HepG2 (cell line): ENCODE results near the gene CASP5. TPM values are rescaled to one million over a fixed set of nuclear protein-coding genes. Genes with fewer than 3 reads are reported as not detected.
A peak's percentile ranks its signal among the peaks of the same experiment; 100 is the strongest.

Experiments
- FOXP1 ChIP-seq, 2 experiments: fragments of 450-650 bp in 1 of 2; IDR thresholded peaks; 2 replicates each; pipeline ENCODE4 v1.6.1; 2017 to 2018; ENCODE audit warnings: antibody characterized with exemption in 1 of 2
- HMG20A ChIP-seq: IDR thresholded peaks from 2 replicates; pipeline ENCODE4 v1.6.1; 2016; ENCODE audit warnings: borderline replicate concordance
- HNF1A ChIP-seq, 2 experiments: sonication (generic) in 1 of 2; formaldehyde crosslinking in 1 of 2; IDR thresholded peaks; 2 replicates each; pipeline versions ENCODE4 v1.4.0 to v1.6.1; 2016 to 2020; ENCODE audit warnings: borderline replicate concordance in 1 of 2, low read depth in 1 of 2, mild to moderate bottlenecking in 1 of 2, missing genetic modification reagents in 1 of 2
- MAFF ChIP-seq: IDR thresholded peaks from 2 replicates; pipeline ENCODE4 v1.6.1; 2011; ENCODE audit warnings: low read depth, low read length, improper control_type of control experiment
- MAZ ChIP-seq, 2 experiments: sonication (generic) in 1 of 2; formaldehyde crosslinking in 1 of 2; IDR thresholded peaks; 2 replicates each; pipeline versions ENCODE4 v1.5.0 to v1.6.1; 2012 to 2020; ENCODE audit warnings: low read depth in 2 of 2, mild to moderate bottlenecking in 2 of 2, borderline replicate concordance in 1 of 2, improper control_type of control experiment in 1 of 2, low read length in 1 of 2, missing genetic modification reagents in 1 of 2, moderate library complexity in 1 of 2
- MLLT10 ChIP-seq: sonication (generic); formaldehyde crosslinking; IDR thresholded peaks from 2 replicates; pipeline ENCODE4 v1.4.0; 2020; ENCODE audit warnings: missing genetic modification reagents
- REXO4 ChIP-seq: sonication (generic); formaldehyde crosslinking; IDR thresholded peaks from 2 replicates; pipeline ENCODE4 v1.8.0; 2022; ENCODE audit warnings: missing genetic modification reagents, mild to moderate bottlenecking, borderline replicate concordance
- SMAD3 ChIP-seq: sonication (generic); formaldehyde crosslinking; IDR thresholded peaks from 2 replicates; pipeline ENCODE4 v1.4.0; 2020; ENCODE audit warnings: missing genetic modification reagents
- ZNF207 ChIP-seq: fragments of 450-650 bp; IDR thresholded peaks from 2 replicates; pipeline ENCODE4 v1.6.1; 2016; ENCODE audit warnings: antibody characterized with exemption, borderline replicate concordance
- ZNF230 ChIP-seq: sonication (generic); formaldehyde crosslinking; IDR thresholded peaks from 2 replicates; pipeline ENCODE4 v1.4.0; 2020; ENCODE audit warnings: mild to moderate bottlenecking, missing genetic modification reagents
- ZNF382 ChIP-seq: sonication (generic); formaldehyde crosslinking; IDR thresholded peaks from 2 replicates; pipeline ENCODE4 v1.5.0; 2020; ENCODE audit warnings: missing genetic modification reagents, mild to moderate bottlenecking, borderline replicate concordance
- ZNF547 ChIP-seq: sonication (generic); formaldehyde crosslinking; IDR thresholded peaks from 2 replicates; pipeline ENCODE4 v1.5.1; 2020; ENCODE audit warnings: mild to moderate bottlenecking, missing genetic modification reagents
- ZNF580 ChIP-seq: IDR thresholded peaks from 2 replicates; pipeline ENCODE4 v1.6.1; 2016; ENCODE audit warnings: low read depth, borderline replicate concordance
- ZNF605 ChIP-seq: sonication (generic); formaldehyde crosslinking; IDR thresholded peaks from 2 replicates; pipeline ENCODE4 v1.8.0; 2022; ENCODE audit warnings: mild to moderate bottlenecking, missing genetic modification reagents
- polyA plus RNA-seq, 8 experiments: library from polyadenylated mRNA; depleted of rRNA in 3 of 8; stranded (reverse) in 7 of 8; unstranded in 1 of 8; fragments of >200 nt; fragmentation: Illumina TruSeq in 4 of 8; extraction: Trizol in 4 of 8; gene quantifications; 2 replicates each; pipeline versions ENCODE4 v1.2.1 to v1.2.3, GENCODE V29; 2011 to 2016; ENCODE audit warnings: low read depth in 4 of 8, missing spikeins in 1 of 8, mixed read lengths in 1 of 8; ENCODE audit not compliant: insufficient read depth in 1 of 8
- total RNA-seq, 5 experiments: library from RNA; depleted of rRNA; stranded (reverse); fragments of >200 nt; fragmentation: Illumina TruSeq; extraction: Trizol; gene quantifications; 2 replicates each; pipeline ENCODE4 v1.2.3, GENCODE V29; 2016; ENCODE audit warnings: low read depth in 1 of 5
- TF ChIP-seq, protein P1 (sequence below): sonication (generic); formaldehyde crosslinking; IDR thresholded peaks from 2 replicates; pipeline ENCODE4 v1.5.1; 2020; ENCODE audit warnings: mild to moderate bottlenecking, missing genetic modification reagents
- TF ChIP-seq, protein P2 (sequence below): sonication (generic); formaldehyde crosslinking; IDR thresholded peaks from 2 replicates; pipeline ENCODE4 v1.4.0; 2020; ENCODE audit warnings: missing genetic modification reagents, borderline replicate concordance

Gene CASP5
- total and polyA plus RNA-seq, 2 of the 13 experiments (the other 11 are each of a cell fraction or from before 2014, with no cell fraction given), result not detected

- no peak for TF ChIP-seq REXO4 (CRISPR knock-in tag)
- TF ChIP-seq ZNF605 (CRISPR knock-in tag), result no peak
- TF ChIP-seq SMAD3, result peak; percentile 88
- TF ChIP-seq MLLT10, result no peak
- TF ChIP-seq ZNF382 (CRISPR knock-in tag), result no peak
- peak; percentile 94 for TF ChIP-seq HMG20A (CRISPR knock-in tag)
- peak; percentile 26; the same call in 1 of the 2 replicates for TF ChIP-seq HNF1A (IDR thresholded peaks at IDR 0.05; ENCODE audit: low read depth)
- TF ChIP-seq HNF1A (CRISPR knock-in tag; IDR thresholded peaks at IDR 0.05; ENCODE audit: borderline replicate concordance), result peak; percentile 31; the same call in 1 of the 2 replicates
- no peak for TF ChIP-seq ZNF230 (CRISPR knock-in tag)
- TF ChIP-seq FOXP1 (IDR thresholded peaks at IDR 0.05), result 0 out of 2 replicates have a peak, but pooled peaks have one; percentile 31
- peak; percentile 93 for TF ChIP-seq FOXP1 (CRISPR knock-in tag; IDR thresholded peaks at IDR 0.05)
- TF ChIP-seq ZNF207, result no peak
- no peak for TF ChIP-seq ZNF547
- no peak for TF ChIP-seq MAZ (IDR thresholded peaks at IDR 0.05; ENCODE audit: borderline replicate concordance, low read depth, low read length)
- TF ChIP-seq MAZ (CRISPR knock-in tag; IDR thresholded peaks at IDR 0.05; ENCODE audit: low read depth), result no peak
- TF ChIP-seq, protein P1, sequence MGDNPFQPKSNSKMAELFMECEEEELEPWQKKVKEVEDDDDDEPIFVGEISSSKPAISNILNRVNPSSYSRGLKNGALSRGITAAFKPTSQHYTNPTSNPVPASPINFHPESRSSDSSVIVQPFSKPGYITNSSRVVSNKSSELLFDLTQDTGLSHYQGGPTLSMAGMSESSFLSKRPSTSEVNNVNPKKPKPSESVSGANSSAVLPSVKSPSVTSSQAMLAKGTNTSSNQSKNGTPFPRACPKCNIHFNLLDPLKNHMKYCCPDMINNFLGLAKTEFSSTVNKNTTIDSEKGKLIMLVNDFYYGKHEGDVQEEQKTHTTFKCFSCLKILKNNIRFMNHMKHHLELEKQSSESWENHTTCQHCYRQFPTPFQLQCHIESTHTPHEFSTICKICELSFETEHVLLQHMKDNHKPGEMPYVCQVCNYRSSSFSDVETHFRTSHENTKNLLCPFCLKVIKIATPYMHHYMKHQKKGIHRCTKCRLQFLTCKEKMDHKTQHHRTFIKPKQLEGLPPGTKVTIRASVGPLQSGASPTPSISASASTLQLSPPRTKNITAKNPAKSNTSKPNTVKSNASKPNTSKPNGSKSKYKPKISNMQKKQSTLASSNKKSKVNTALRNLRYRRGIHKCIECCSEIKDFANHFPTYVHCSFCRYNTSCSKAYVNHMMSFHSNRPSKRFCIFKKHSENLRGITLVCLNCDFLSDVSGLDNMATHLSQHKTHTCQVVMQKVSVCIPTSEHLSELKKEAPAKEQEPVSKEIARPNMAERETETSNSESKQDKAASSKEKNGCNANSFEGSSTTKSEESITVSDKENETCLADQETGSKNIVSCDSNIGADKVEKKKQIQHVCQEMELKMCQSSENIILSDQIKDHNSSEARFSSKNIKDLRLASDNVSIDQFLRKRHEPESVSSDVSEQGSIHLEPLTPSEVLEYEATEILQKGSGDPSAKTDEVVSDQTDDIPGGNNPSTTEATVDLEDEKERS, result peak; percentile 54; the same call in 1 of the 2 replicates
- peak; percentile 76; the same call in 1 of the 2 replicates for TF ChIP-seq ZNF580
- TF ChIP-seq, protein P2, sequence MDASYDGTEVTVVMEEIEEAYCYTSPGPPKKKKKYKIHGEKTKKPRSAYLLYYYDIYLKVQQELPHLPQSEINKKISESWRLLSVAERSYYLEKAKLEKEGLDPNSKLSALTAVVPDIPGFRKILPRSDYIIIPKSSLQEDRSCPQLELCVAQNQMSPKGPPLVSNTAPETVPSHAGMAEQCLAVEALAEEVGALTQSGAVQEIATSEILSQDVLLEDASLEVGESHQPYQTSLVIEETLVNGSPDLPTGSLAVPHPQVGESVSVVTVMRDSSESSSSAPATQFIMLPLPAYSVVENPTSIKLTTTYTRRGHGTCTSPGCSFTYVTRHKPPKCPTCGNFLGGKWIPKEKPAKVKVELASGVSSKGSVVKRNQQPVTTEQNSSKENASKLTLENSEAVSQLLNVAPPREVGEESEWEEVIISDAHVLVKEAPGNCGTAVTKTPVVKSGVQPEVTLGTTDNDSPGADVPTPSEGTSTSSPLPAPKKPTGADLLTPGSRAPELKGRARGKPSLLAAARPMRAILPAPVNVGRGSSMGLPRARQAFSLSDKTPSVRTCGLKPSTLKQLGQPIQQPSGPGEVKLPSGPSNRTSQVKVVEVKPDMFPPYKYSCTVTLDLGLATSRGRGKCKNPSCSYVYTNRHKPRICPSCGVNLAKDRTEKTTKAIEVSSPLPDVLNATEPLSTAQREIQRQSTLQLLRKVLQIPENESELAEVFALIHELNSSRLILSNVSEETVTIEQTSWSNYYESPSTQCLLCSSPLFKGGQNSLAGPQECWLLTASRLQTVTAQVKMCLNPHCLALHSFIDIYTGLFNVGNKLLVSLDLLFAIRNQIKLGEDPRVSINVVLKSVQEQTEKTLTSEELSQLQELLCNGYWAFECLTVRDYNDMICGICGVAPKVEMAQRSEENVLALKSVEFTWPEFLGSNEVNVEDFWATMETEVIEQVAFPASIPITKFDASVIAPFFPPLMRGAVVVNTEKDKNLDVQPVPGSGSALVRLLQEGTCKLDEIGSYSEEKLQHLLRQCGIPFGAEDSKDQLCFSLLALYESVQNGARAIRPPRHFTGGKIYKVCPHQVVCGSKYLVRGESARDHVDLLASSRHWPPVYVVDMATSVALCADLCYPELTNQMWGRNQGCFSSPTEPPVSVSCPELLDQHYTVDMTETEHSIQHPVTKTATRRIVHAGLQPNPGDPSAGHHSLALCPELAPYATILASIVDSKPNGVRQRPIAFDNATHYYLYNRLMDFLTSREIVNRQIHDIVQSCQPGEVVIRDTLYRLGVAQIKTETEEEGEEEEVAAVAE, result peak; percentile 78; the same call in 1 of the 2 replicates
- TF ChIP-seq MAFF, result peak; percentile 35; the same call in 1 of the 2 replicates
Observed at GRCh38 chr11:105046898-105047579, 24.1 kb upstream of the CASP5 start (continued).
